Activated CD4-positive, alpha-beta T cell treated with anti-CD3 and anti-CD28 coated beads for 36 hours (primary cell): ENCODE measurements around the gene BABAM1. TPM values are rescaled to one million over a fixed set of nuclear protein-coding genes. Genes with fewer than 3 reads are reported as not detected.
A peak's percentile ranks its signal among the peaks of the same experiment; 100 is the strongest.

Source experiments
- ATAC-seq: fragments of 200-7000 bp; cut with Tn5 transposase; one replicate; pipeline ENCODE4 v1.10.0; 2021; ENCODE audit warnings: mild to moderate bottlenecking, moderate library complexity
- CTCF ChIA-PET: fragments of 350-600 bp; sonication (Branson Sonifier 250); formaldehyde crosslinking; loops from one replicate; lab custom pipeline; 2021; ENCODE audit warnings: antibody characterized with exemption; lab: Charles Lee
- POLR2A ChIA-PET: fragments of 350-600 bp; sonication (Branson Sonifier 250); formaldehyde crosslinking; loops from one replicate; lab custom pipeline; 2021; ENCODE audit warnings: antibody characterized with exemption, inconsistent platforms; lab: Charles Lee
- DNase-seq: peaks from one replicate; pipeline ENCODE4 v3.0.0-alpha.2; 2020
- H3K27ac Mint-ChIP-seq: one replicate; pipeline ENCODE4 v1.8.0; 2021; ENCODE audit warnings: mixed read lengths
- H3K27me3 Mint-ChIP-seq: one replicate; pipeline ENCODE4 v1.8.0; 2021; ENCODE audit warnings: mixed read lengths
- H3K36me3 Mint-ChIP-seq: one replicate; pipeline ENCODE4 v1.8.0; 2021; ENCODE audit warnings: low read depth, mixed read lengths
- H3K4me1 Mint-ChIP-seq: one replicate; pipeline ENCODE4 v1.8.0; 2021; ENCODE audit warnings: mixed read lengths
- H3K4me3 Mint-ChIP-seq: one replicate; pipeline ENCODE4 v1.8.0; 2021; ENCODE audit warnings: mild to moderate bottlenecking, moderate library complexity, mixed read lengths
- H3K9me3 Mint-ChIP-seq: one replicate; pipeline ENCODE4 v1.8.0; 2021; ENCODE audit warnings: low read depth, mixed read lengths
- intact Hi-C, 2 experiments: fragments of 100-400 bp; cut with DNase I in 1 of 2; cut with micrococcal nuclease in 1 of 2; formaldehyde crosslinking; loops; one replicate each; pipeline versions ENCODE4 v1.14.2 to v1.15.1; 2022 to 2024; cut with DNase I, micrococcal nuclease
- total RNA-seq, 2 experiments: library from RNA; stranded (reverse); gene quantifications; one replicate each; pipeline ENCODE4 v1.2.3, GENCODE V29; 2021

The BABAM1 gene
- total RNA-seq, 2 experiments from 2014 or later: 109 to 132 TPM

DNA sequence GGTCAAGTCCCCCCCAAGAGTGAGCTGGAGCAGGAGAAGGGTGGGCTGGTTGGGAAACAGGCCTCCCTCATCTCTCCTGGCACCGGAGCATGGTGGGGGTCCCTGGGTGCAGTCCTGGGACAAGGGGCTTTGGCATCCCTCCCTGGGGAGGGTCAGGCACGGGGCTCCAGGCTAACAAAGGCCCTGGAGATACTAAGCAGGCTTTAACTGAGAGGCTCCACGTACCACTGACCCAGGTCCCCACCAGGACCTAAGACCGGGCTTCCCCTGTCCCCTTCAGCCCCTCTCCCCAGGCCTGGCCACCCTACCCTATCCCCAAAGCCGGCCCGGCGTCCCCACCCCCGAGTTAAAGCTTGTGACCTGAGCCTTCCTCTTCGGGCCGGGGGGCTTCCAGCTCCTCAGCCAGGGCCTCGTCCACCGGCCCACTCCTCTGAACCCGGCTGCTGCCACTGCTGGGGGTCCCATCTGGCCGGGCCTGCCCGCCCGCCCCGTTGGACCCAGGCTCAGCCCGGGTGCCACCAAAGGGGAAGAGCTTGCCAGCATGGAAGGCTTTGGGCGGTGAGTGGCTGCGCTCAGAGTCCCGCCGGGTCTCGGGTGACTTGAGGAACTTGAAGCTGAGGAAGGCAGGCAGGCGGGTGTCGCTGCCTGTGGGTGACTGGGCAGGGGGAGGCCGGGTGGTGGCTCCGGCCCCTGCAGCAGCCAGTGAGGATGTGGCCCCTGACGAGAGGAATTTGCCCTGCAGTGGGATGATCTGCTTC lies 57.3 kb downstream of the BABAM1 start:
- Mint-ChIP-seq H3K36me3 (peaks cover 16% of the 10 kb centered on the region), H3K9me3 (no peaks in the 10 kb centered on the region), H3K27me3 (no peaks in the 10 kb centered on the region), H3K4me3 (no peak overlapping the region), H3K4me1 (peaks cover 6% of the 10 kb centered on the region), H3K27ac (no peak overlapping the region)
- DNase-seq (no peak), ATAC-seq (no peak)
- intact Hi-C loops: no loop called here
- ChIA-PET CTCF (no interaction called here), POLR2A (interaction anchor here (0.7 kb wide), 1 partner anchor 11 kb away, joined by 3 read pairs; no protein-coding TSS in a partner anchor)

GRCh38 chr19:17325133-17325532 lies 57.9 kb downstream of the BABAM1 start:
- Mint-ChIP-seq H3K27me3 (no peaks in the 10 kb centered on the region), H3K27ac (no peak overlapping the region), H3K9me3 (no peaks in the 10 kb centered on the region), H3K36me3 (peaks cover 13% of the 10 kb centered on the region), H3K4me1 (peaks cover 10% of the 10 kb centered on the region), H3K4me3 (no peak overlapping the region)
- CTCF ChIA-PET: no interaction called here
- intact Hi-C loops: no loop called here
- no peak for DNase-seq
- no peak for ATAC-seq
- POLR2A ChIA-PET: interaction anchor here (0.7 kb wide), 1 partner anchor 10 kb away, joined by 3 read pairs; no protein-coding TSS in a partner anchor

DNA sequence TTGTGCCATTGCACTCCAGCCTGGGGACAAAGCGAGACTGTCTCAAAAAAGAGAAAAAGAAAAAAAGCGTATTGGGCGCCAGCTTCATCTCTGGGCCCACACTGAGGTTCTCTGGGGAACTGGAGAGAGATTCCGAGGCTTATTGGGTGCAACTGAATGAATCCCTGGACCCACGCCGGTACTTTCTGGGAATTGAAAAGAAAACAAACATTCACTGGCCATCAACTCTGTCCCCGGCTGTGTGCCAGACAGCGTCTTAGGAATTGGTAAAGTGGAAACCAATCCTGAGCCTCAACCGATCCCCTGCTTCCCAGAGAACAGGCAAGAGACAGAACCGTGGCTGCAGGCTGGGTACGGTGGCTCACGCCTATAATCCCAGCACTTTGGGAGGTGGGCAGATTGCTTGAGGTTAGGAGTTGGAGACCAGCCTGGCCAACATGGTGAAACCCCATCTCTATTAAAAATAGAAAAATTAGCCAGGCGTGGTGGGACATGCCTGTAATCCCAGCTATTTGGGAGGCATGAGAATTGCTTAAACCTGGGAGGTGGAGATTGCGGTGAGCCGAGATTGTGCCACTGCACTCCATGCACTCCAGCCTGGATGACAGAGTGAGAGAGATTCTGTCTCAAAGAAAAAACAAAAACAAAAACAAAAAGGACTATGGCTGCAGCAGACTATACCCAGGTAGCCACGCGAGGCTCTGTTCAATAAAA lies 58.8 kb downstream of the BABAM1 start:
- Mint-ChIP-seq H3K27me3 (no peaks in the 10 kb centered on the region), H3K9me3 (no peaks in the 10 kb centered on the region), H3K4me3 (no peak overlapping the region), H3K36me3 (peaks cover 5% of the 10 kb centered on the region), H3K4me1 (peaks cover 13% of the 10 kb centered on the region), H3K27ac (no peak overlapping the region)
- ATAC-seq (no peak), DNase-seq (no peak)
- POLR2A ChIA-PET: no interaction called here
- CTCF ChIA-PET: interaction anchor here (0.9 kb wide), 1 partner anchor 20 kb away, joined by 3 read pairs; no protein-coding TSS in a partner anchor
- intact Hi-C loops: no loop called here

- DNase-seq (no peak), ATAC-seq (no peak)
- H3K9me3 Mint-ChIP-seq: no peaks in the 10 kb centered on the region
- POLR2A ChIA-PET: no interaction called here
- no peak overlapping the region for H3K4me3 Mint-ChIP-seq
- H3K36me3 Mint-ChIP-seq: peaks cover 5% of the 10 kb centered on the region
- intact Hi-C loops: no loop called here
- peaks cover 13% of the 10 kb centered on the region for H3K4me1 Mint-ChIP-seq
- H3K27me3 Mint-ChIP-seq: no peaks in the 10 kb centered on the region
- CTCF ChIA-PET: interaction anchor here (0.9 to 1.1 kb wide), 2 partner anchors 16 to 20 kb away, joined by 3 read pairs; no protein-coding TSS in a partner anchor
- H3K27ac Mint-ChIP-seq: no peak overlapping the region
Measured at GRCh38 chr19:17326595-17326966, 59.3 kb downstream of the BABAM1 start.

- intact Hi-C loops: no loop called here
- CTCF ChIA-PET: interaction anchor here (1.1 kb wide), 1 partner anchor 17 kb away, joined by 3 read pairs; no protein-coding TSS in a partner anchor
Measured at GRCh38 chr19:17327068-17327653, 59.9 kb downstream of the BABAM1 start.

GRCh38 chr19:17327654-17328516 lies 60.6 kb downstream of the BABAM1 start:
- no peaks in the 10 kb centered on the region for H3K36me3 Mint-ChIP-seq
- CTCF ChIA-PET: interaction anchor here (0.6 to 1.1 kb wide), 3 partner anchors 17 to 113 kb away, joined by 3 read pairs; partner anchors contain the start of genes BABAM1 and USE1
- peak; percentile 79 for DNase-seq
- intact Hi-C loops: loop anchor here in 1 of 2 experiments (1.0 kb wide), 1 partner anchor 19 kb away; the partner anchor contains the start of gene DDA1
- H3K27ac Mint-ChIP-seq: peak overlapping the region; percentile 51
- H3K4me1 Mint-ChIP-seq: peaks cover 13% of the 10 kb centered on the region
- ATAC-seq: peak; percentile 64
- H3K27me3 Mint-ChIP-seq: no peaks in the 10 kb centered on the region
- H3K4me3 Mint-ChIP-seq: peak overlapping the region; percentile 56
- H3K9me3 Mint-ChIP-seq: no peaks in the 10 kb centered on the region
- POLR2A ChIA-PET: interaction anchor here (0.7 kb wide), 1 partner anchor 19 kb away, joined by 4 read pairs; the partner anchor contains the start of gene DDA1

More at GRCh38 chr19:17327068-17327653, 59.9 kb downstream of the BABAM1 start:
- no peaks in the 10 kb centered on the region for H3K9me3 Mint-ChIP-seq
- no peak overlapping the region for H3K27ac Mint-ChIP-seq
- peaks cover 13% of the 10 kb centered on the region for H3K4me1 Mint-ChIP-seq
- DNase-seq (no peak), ATAC-seq (no peak)
- H3K4me3 Mint-ChIP-seq: no peak overlapping the region
- POLR2A ChIA-PET: no interaction called here
- no peaks in the 10 kb centered on the region for H3K27me3 Mint-ChIP-seq
- H3K36me3 Mint-ChIP-seq: peaks cover 3% of the 10 kb centered on the region

Other genes starting within 250 kb of the BABAM1 start
- gene CPAMD8, start 240.6 kb upstream of the BABAM1 start, total RNA-seq: under 1 TPM; 0.11 to 0.41 TPM
- 10 to 100 TPM; 32.6 to 41.7 TPM for gene HAUS8, start 192.0 kb upstream of the BABAM1 start, total RNA-seq
- gene MYO9B, start 191.7 kb upstream of the BABAM1 start, total RNA-seq: 10 to 100 TPM; 90.3 to 98.5 TPM
- 10 to 100 TPM; 22.6 to 24.5 TPM for gene USE1, start 52.1 kb upstream of the BABAM1 start, total RNA-seq
- 10 to 100 TPM; 10.9 to 11.7 TPM for gene OCEL1, start 41.2 kb upstream of the BABAM1 start, total RNA-seq
- gene NR2F6, start 21.5 kb upstream of the BABAM1 start, total RNA-seq: 1 to 10 TPM; 7.4 to 7.9 TPM
- under 1 TPM in 1 of 2 experiments, not detected in 1; 0.11 TPM for gene USHBP1, start 2.7 kb upstream of the BABAM1 start, total RNA-seq
- gene ANKLE1, start 14.5 kb downstream of the BABAM1 start, total RNA-seq: 1 to 10 TPM; 2.9 to 3.1 TPM
- gene ABHD8, start 36.0 kb downstream of the BABAM1 start, total RNA-seq: 1 to 10 TPM; 6.1 to 8.0 TPM
- gene MRPL34, start 38.4 kb downstream of the BABAM1 start, total RNA-seq: 10 to 100 TPM; 72.0 to 88.6 TPM
- 10 to 100 TPM; 26.2 to 39.6 TPM for gene DDA1, start 42.1 kb downstream of the BABAM1 start, total RNA-seq
- gene ANO8, start 67.4 kb downstream of the BABAM1 start, total RNA-seq: 1 to 10 TPM; 4.2 to 4.8 TPM
- 10 to 100 TPM; 37.3 to 39.8 TPM for gene GTPBP3, start 70.1 kb downstream of the BABAM1 start, total RNA-seq
- gene PLVAP, start 109.9 kb downstream of the BABAM1 start, total RNA-seq: not detected
- 1 to 10 TPM in 1 of 2 experiments, under 1 TPM in 1; 0.97 to 1.6 TPM for gene CCDC194, start 126.8 kb downstream of the BABAM1 start, total RNA-seq
- 10 to 100 TPM; 62.0 to 70.7 TPM for gene BST2, start 138.2 kb downstream of the BABAM1 start, total RNA-seq
- gene MVB12A, start 152.6 kb downstream of the BABAM1 start, total RNA-seq: 10 to 100 TPM; 27.6 to 32.6 TPM
- gene TMEM221, start 181.2 kb downstream of the BABAM1 start, total RNA-seq: not detected
- not detected for gene NXNL1, start 193.5 kb downstream of the BABAM1 start, total RNA-seq
- gene SLC27A1, start 203.1 kb downstream of the BABAM1 start, total RNA-seq: 1 to 10 TPM; 2.2 to 2.7 TPM
- gene PGLS, start 244.2 kb downstream of the BABAM1 start, total RNA-seq: 10 to 100 TPM; 53.1 to 55.5 TPM